Measurements from ENCODE around the gene ZFY. TPM values are rescaled to one million over a fixed set of nuclear protein-coding genes. Genes with fewer than 3 reads are reported as not detected.

Gene ZFY
- total RNA-seq, 1 donor from 2014 or later: 23.0 TPM

DNA sequence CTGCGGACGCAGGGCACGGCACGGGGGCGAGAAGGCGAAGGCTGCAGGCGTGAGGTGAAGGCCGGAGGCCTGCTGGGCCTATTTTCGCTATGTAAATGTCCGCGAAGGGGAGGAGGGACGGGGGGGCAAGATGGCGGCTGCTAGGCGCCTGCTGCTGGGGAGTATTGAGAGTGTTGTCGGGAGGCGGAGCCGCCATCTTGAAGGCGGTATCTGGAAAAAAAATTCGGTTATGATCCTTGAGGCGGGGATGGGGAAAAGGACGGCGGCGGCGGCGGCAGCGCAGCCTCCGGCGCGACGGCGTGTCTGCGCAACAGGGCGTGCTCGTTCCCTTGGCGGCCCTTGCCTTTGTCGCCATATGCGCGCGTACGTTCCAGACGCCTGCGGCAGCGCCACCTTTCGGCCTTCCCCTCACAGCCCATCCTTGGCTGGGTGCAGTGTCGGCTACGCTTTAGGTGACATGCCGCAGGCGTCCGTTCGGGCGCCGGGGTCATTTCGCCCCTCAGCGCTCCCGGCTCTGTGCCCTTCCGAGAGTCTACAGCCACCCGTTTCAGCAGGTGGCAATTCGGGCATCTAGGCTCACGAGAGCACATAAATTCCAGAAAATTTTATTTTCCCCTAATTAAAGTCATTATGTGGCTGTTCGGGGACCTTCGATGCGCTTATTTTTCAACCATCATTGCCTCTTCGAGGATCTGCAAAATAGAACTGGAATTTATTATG, 695 bp downstream of the ZFY start:
- Histone ChIP-seq H3K4me3 (ENCODE audit: low read length in 3 of 3) (peak overlapping the region in 2 of 3 donors; percentile 76 to 81), H3K4me1 (ENCODE audit: control insufficient read depth in 3 of 3, insufficient read depth in 3 of 3, low read length in 3 of 3) (peaks cover 0 to 7% (median 3%) of the 10 kb centered on the region in 3 donors), H3K9ac (ENCODE audit: low read depth in 1 of 3, low read length in 3 of 3) (peak overlapping the region in 2 of 3 donors; percentile 98 to 99), H3K36me3 (ENCODE audit: control insufficient read depth in 3 of 3, insufficient read depth in 3 of 3, low read length in 3 of 3) (no peaks in the 10 kb centered on the region), H3K27ac (ENCODE audit: low read depth, low read length) (no peak overlapping the region), H3K27me3 (ENCODE audit: control insufficient read depth in 3 of 3, insufficient read depth in 3 of 3, low read length in 3 of 3) (no peaks in the 10 kb centered on the region), H3K9me3 (ENCODE audit: control insufficient read depth in 3 of 3, low read length in 3 of 3) (no peaks in the 10 kb centered on the region)

DNA sequence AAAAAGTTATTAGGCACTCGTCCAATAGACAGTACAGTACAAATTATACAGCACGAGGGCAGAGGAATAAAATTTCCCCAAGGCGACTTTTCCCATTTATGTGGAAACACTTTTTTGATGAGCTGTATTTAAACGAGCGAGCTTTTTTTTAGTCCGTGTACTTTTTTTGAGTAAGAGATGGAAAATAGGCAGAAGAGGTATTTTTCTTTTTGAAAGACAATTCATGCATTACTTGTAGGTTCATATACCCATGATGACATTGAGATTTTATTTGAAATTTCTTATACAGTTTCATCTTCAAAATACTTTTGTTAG, 1.2 kb downstream of the ZFY start:
- Histone ChIP-seq H3K36me3 (ENCODE audit: control insufficient read depth in 3 of 3, insufficient read depth in 3 of 3, low read length in 3 of 3) (no peaks in the 10 kb centered on the region), H3K4me3 (ENCODE audit: low read length in 3 of 3) (peak overlapping the region in 2 of 3 donors; percentile 76 to 81), H3K9me3 (ENCODE audit: control insufficient read depth in 3 of 3, low read length in 3 of 3) (no peaks in the 10 kb centered on the region), H3K4me1 (ENCODE audit: control insufficient read depth in 3 of 3, insufficient read depth in 3 of 3, low read length in 3 of 3) (peaks cover 0 to 7% (median 3%) of the 10 kb centered on the region in 3 donors), H3K27me3 (ENCODE audit: control insufficient read depth in 3 of 3, insufficient read depth in 3 of 3, low read length in 3 of 3) (no peaks in the 10 kb centered on the region), H3K9ac (ENCODE audit: low read depth in 1 of 3, low read length in 3 of 3) (peak overlapping the region in 2 of 3 donors; percentile 98 to 99), H3K27ac (ENCODE audit: low read depth, low read length) (no peak overlapping the region)

DNA sequence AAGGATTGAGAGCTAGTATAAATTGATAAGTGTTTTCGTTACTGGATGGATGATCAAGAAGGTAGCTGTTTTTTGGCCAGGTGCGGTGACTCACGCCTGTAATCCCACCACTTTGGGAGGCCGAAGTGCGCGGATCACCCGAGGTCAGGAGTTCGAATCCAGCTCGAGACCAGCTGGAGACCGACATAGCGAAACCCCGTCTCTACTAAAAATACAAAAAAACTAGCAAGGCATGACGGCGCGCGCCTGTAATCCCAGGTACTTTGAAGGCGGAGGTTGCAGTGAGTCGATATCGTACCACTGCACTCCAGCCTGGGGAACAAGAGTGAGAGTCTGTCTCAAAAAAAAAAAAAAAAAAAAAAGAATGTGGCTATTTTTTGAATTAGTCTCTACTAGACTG, 2.0 kb downstream of the ZFY start:
- Histone ChIP-seq H3K4me3 (ENCODE audit: low read length in 3 of 3) (peak overlapping the region in 1 of 3 donors; percentile 76), H3K4me1 (ENCODE audit: control insufficient read depth in 3 of 3, insufficient read depth in 3 of 3, low read length in 3 of 3) (peaks cover 0 to 7% (median 3%) of the 10 kb centered on the region in 3 donors), H3K9ac (ENCODE audit: low read depth in 1 of 3, low read length in 3 of 3) (peak overlapping the region in 2 of 3 donors; percentile 98 to 99), H3K36me3 (ENCODE audit: control insufficient read depth in 3 of 3, insufficient read depth in 3 of 3, low read length in 3 of 3) (no peaks in the 10 kb centered on the region), H3K27ac (ENCODE audit: low read depth, low read length) (no peak overlapping the region), H3K9me3 (ENCODE audit: control insufficient read depth in 3 of 3, low read length in 3 of 3) (no peaks in the 10 kb centered on the region), H3K27me3 (ENCODE audit: control insufficient read depth in 3 of 3, insufficient read depth in 3 of 3, low read length in 3 of 3) (no peaks in the 10 kb centered on the region)

DNA sequence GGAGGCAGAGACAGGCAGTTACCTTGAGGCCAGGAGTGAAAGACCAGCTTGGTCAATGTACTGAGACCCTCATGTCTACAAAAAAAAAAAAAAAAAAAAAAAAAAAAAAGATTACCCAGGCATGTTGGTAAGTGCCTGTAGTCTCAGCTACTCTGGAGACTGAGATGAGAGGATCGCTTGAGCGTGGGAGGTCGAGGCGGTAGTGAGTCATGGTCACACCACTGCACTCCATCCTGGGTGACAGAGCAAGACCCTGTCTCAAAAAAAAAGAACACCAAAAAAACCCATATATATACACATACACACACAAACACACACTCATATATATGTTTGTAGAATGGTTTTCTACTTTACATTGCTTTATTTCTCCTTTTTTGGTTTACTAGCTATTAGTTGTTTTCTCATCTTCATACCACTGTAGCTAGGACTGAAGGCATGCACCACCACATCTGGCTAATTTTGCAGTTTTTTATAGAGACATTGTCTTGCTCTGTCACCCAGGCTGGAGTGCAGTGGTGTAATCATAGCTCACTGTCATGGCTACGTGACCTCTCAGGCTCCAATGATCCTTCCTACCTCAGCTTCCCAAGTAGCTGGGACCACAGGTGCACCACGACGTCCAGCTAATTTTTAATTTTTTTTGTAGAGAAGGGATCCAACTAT, 14.5 kb downstream of the ZFY start:
- no peak overlapping the region for H3K9ac ChIP-seq (ENCODE audit: low read depth in 1 of 3, low read length in 3 of 3)

DNA sequence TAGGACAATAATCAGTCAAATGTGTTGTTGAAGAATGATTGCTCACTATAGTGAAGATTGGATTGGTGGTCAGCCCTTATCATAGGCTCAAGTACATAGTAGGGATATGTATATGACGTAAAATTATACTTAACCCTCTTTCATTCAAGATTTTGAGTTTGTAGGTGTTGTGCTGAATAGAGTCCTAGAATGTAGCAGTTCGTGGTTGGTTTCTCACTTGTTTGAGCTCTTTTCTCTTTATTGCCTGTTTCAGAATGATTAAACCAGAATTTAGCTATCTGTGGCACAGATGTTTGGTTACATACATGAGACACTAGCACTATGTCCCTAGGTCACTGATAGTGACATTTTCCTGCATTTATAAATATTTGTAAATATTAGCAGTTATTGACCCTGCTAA, 15.5 kb downstream of the ZFY start:
- H3K27me3 ChIP-seq (ENCODE audit: control insufficient read depth in 3 of 3, insufficient read depth in 3 of 3, low read length in 3 of 3): no peaks in the 10 kb centered on the region
- no peaks in the 10 kb centered on the region for H3K9me3 ChIP-seq (ENCODE audit: control insufficient read depth in 3 of 3, low read length in 3 of 3)
- no peaks in the 10 kb centered on the region for H3K36me3 ChIP-seq (ENCODE audit: control insufficient read depth in 3 of 3, insufficient read depth in 3 of 3, low read length in 3 of 3)
- no peak overlapping the region for H3K4me3 ChIP-seq (ENCODE audit: low read length in 3 of 3)
- H3K27ac ChIP-seq (ENCODE audit: low read depth, low read length): no peak overlapping the region
- no peaks in the 10 kb centered on the region for H3K4me1 ChIP-seq (ENCODE audit: control insufficient read depth in 3 of 3, insufficient read depth in 3 of 3, low read length in 3 of 3)
- H3K9ac ChIP-seq (ENCODE audit: low read depth in 1 of 3, low read length in 3 of 3): no peak overlapping the region

More for the DNA sequence above, 14.5 kb downstream of the ZFY start:
- no peak overlapping the region for H3K27ac ChIP-seq (ENCODE audit: low read depth, low read length)
- no peaks in the 10 kb centered on the region for H3K27me3 ChIP-seq (ENCODE audit: control insufficient read depth in 3 of 3, insufficient read depth in 3 of 3, low read length in 3 of 3)
- H3K4me3 ChIP-seq (ENCODE audit: low read length in 3 of 3): no peak overlapping the region
- peaks cover 0 to 1% (median 0%) of the 10 kb centered on the region in 3 donors for H3K4me1 ChIP-seq (ENCODE audit: control insufficient read depth in 3 of 3, insufficient read depth in 3 of 3, low read length in 3 of 3)
- H3K9me3 ChIP-seq (ENCODE audit: control insufficient read depth in 3 of 3, low read length in 3 of 3): no peaks in the 10 kb centered on the region
- H3K36me3 ChIP-seq (ENCODE audit: control insufficient read depth in 3 of 3, insufficient read depth in 3 of 3, low read length in 3 of 3): no peaks in the 10 kb centered on the region

- Histone ChIP-seq H3K27ac (ENCODE audit: low read depth, low read length) (no peak overlapping the region), H3K9me3 (ENCODE audit: control insufficient read depth in 3 of 3, low read length in 3 of 3) (no peaks in the 10 kb centered on the region), H3K9ac (ENCODE audit: low read depth in 1 of 3, low read length in 3 of 3) (no peak overlapping the region), H3K4me1 (ENCODE audit: control insufficient read depth in 3 of 3, insufficient read depth in 3 of 3, low read length in 3 of 3) (no peaks in the 10 kb centered on the region), H3K4me3 (ENCODE audit: low read length in 3 of 3) (no peak overlapping the region), H3K27me3 (ENCODE audit: control insufficient read depth in 3 of 3, insufficient read depth in 3 of 3, low read length in 3 of 3) (no peaks in the 10 kb centered on the region), H3K36me3 (ENCODE audit: control insufficient read depth in 3 of 3, insufficient read depth in 3 of 3, low read length in 3 of 3) (no peaks in the 10 kb centered on the region)
Observed at GRCh38 chrY:2952912-2953311, 17.7 kb downstream of the ZFY start.

- no peak overlapping the region for H3K27ac ChIP-seq (ENCODE audit: low read depth, low read length)
- no peaks in the 10 kb centered on the region for H3K4me1 ChIP-seq (ENCODE audit: control insufficient read depth in 3 of 3, insufficient read depth in 3 of 3, low read length in 3 of 3)
- no peaks in the 10 kb centered on the region for H3K36me3 ChIP-seq (ENCODE audit: control insufficient read depth in 3 of 3, insufficient read depth in 3 of 3, low read length in 3 of 3)
- H3K27me3 ChIP-seq (ENCODE audit: control insufficient read depth in 3 of 3, insufficient read depth in 3 of 3, low read length in 3 of 3): no peaks in the 10 kb centered on the region
- H3K9ac ChIP-seq (ENCODE audit: low read depth in 1 of 3, low read length in 3 of 3): no peak overlapping the region
- H3K9me3 ChIP-seq (ENCODE audit: control insufficient read depth in 3 of 3, low read length in 3 of 3): no peaks in the 10 kb centered on the region
- no peak overlapping the region for H3K4me3 ChIP-seq (ENCODE audit: low read length in 3 of 3)
Observed at GRCh38 chrY:2954735-2955134, 19.6 kb downstream of the ZFY start.

GRCh38 chrY:2955561-2955960, 20.4 kb downstream of the ZFY start:
- Histone ChIP-seq H3K9ac (ENCODE audit: low read depth in 1 of 3, low read length in 3 of 3) (no peak overlapping the region), H3K4me3 (ENCODE audit: low read length in 3 of 3) (no peak overlapping the region), H3K27me3 (ENCODE audit: control insufficient read depth in 3 of 3, insufficient read depth in 3 of 3, low read length in 3 of 3) (no peaks in the 10 kb centered on the region), H3K36me3 (ENCODE audit: control insufficient read depth in 3 of 3, insufficient read depth in 3 of 3, low read length in 3 of 3) (no peaks in the 10 kb centered on the region), H3K27ac (ENCODE audit: low read depth, low read length) (no peak overlapping the region), H3K9me3 (ENCODE audit: control insufficient read depth in 3 of 3, low read length in 3 of 3) (no peaks in the 10 kb centered on the region), H3K4me1 (ENCODE audit: control insufficient read depth in 3 of 3, insufficient read depth in 3 of 3, low read length in 3 of 3) (no peaks in the 10 kb centered on the region)

DNA sequence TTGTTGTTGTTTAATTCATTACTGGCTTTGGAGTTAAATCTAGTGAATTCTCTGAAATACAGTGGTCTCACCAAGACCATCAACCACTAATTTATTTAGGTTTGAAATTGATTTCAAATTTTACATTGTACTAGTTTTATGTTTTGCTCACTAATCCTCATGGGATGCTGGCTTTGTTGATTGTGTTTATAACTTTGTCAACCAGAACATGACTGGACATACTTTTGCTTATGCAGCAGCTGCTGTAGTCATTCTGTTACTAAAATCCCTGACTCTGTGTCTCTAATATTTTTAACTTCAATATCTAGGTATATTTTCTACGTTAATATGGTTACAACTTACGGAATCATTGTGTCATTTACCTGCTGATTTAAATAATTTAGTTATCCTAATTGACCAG, 26.9 kb downstream of the ZFY start:
- Histone ChIP-seq H3K4me3 (ENCODE audit: low read length in 3 of 3) (no peak overlapping the region), H3K4me1 (ENCODE audit: control insufficient read depth in 3 of 3, insufficient read depth in 3 of 3, low read length in 3 of 3) (peaks cover 0 to 4% (median 3%) of the 10 kb centered on the region in 3 donors), H3K27ac (ENCODE audit: low read depth, low read length) (no peak overlapping the region), H3K36me3 (ENCODE audit: control insufficient read depth in 3 of 3, insufficient read depth in 3 of 3, low read length in 3 of 3) (no peaks in the 10 kb centered on the region), H3K27me3 (ENCODE audit: control insufficient read depth in 3 of 3, insufficient read depth in 3 of 3, low read length in 3 of 3) (no peaks in the 10 kb centered on the region), H3K9ac (ENCODE audit: low read depth in 1 of 3, low read length in 3 of 3) (no peak overlapping the region), H3K9me3 (ENCODE audit: control insufficient read depth in 3 of 3, low read length in 3 of 3) (no peaks in the 10 kb centered on the region)

DNA sequence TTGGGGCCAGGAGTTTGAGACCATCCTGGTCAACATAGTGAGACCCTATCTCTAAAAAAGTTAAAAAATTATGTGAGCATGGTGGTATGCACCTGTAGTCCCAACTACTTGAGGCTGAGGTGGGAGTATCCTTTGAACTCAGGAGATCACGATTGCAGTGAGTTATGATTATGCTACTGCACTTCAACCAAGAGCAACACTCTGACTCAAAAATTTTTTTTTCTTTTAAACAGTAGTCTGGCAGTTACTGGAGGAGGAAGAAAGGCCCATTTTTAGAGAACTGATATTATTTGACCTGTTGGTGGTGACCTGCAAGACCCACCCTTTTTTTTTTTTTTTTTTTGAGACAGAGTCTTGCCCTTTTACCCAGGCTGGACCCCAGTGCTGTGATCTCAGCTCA, 29.6 kb downstream of the ZFY start:
- no peaks in the 10 kb centered on the region for H3K36me3 ChIP-seq (ENCODE audit: control insufficient read depth in 3 of 3, insufficient read depth in 3 of 3, low read length in 3 of 3)
- H3K4me3 ChIP-seq (ENCODE audit: low read length in 3 of 3): no peak overlapping the region
- no peaks in the 10 kb centered on the region for H3K27me3 ChIP-seq (ENCODE audit: control insufficient read depth in 3 of 3, insufficient read depth in 3 of 3, low read length in 3 of 3)
- no peaks in the 10 kb centered on the region for H3K9me3 ChIP-seq (ENCODE audit: control insufficient read depth in 3 of 3, low read length in 3 of 3)
- no peak overlapping the region for H3K27ac ChIP-seq (ENCODE audit: low read depth, low read length)
- no peak overlapping the region for H3K9ac ChIP-seq (ENCODE audit: low read depth in 1 of 3, low read length in 3 of 3)
- H3K4me1 ChIP-seq (ENCODE audit: control insufficient read depth in 3 of 3, insufficient read depth in 3 of 3, low read length in 3 of 3): peaks cover 0 to 6% (median 3%) of the 10 kb centered on the region in 3 donors

Measured in skeletal muscle tissue (tissue), 4 donors.